ENCODE data around the gene SCFD1. TPM values are rescaled to one million over a fixed set of nuclear protein-coding genes. Genes with fewer than 3 reads are reported as not detected.
"Not testable (repeated sequence)": the region's sequence is repeated elsewhere in the genome, so short reads cannot be mapped to it uniquely, and the experiment has no call there.

Gene SCFD1
- total RNA-seq, 4 donors from 2014 or later = 31.6 to 48.4 (median 42.5) TPM

GRCh38 chr14:30641207-30641606 lies 19.1 kb downstream of the SCFD1 start:
- no peak for TF ChIP-seq EP300 (IDR thresholded peaks at IDR 0.05)
- TF ChIP-seq POLR2AphosphoS5 (IDR thresholded peaks at IDR 0.05) = no peak
- no peak for TF ChIP-seq POLR2A (IDR thresholded peaks at IDR 0.05)
- no peak for TF ChIP-seq CTCF (IDR thresholded peaks at IDR 0.05)

GRCh38 chr14:30644462-30644861 lies 22.3 kb downstream of the SCFD1 start:
- not testable (repeated sequence) for H3K4me1 ChIP-seq, ATAC-seq, H3K27ac ChIP-seq, H3K4me3 ChIP-seq, H3K27me3 ChIP-seq
- 96 to 100% methylated on average over 3 to 5 of the region's 5 CpGs for WGBS, 2 donors (ENCODE audit: low coverage in 1 of 2)
- Histone ChIP-seq H3K36me3 (peaks cover 0 to 77% of the 10 kb centered on the region in 2 donors), H3K9me3 (peaks cover 0 to 20% (median 0%) of the 10 kb centered on the region in 3 donors)

More at GRCh38 chr14:30641207-30641606, 19.1 kb downstream of the SCFD1 start:
- peaks cover 0 to 20% (median 0%) of the 10 kb centered on the region in 3 donors for H3K9me3 ChIP-seq
- no peak overlapping the region for H3K27ac ChIP-seq
- peaks cover 0 to 78% of the 10 kb centered on the region in 2 donors for H3K36me3 ChIP-seq
- no peak overlapping the region for H3K4me3 ChIP-seq
- WGBS, 2 donors (ENCODE audit: low coverage in 1 of 2) = 92 to 100% methylated on average over 1 of the region's 1 CpG
- ATAC-seq = no peak
- H3K4me1 ChIP-seq = no peaks in the 10 kb centered on the region
- H3K27me3 ChIP-seq = no peaks in the 10 kb centered on the region

- Histone ChIP-seq H3K36me3 (peaks cover 0 to 79% of the 10 kb centered on the region in 2 donors), H3K27me3 (no peaks in the 10 kb centered on the region), H3K4me3 (no peak overlapping the region), H3K27ac (no peak overlapping the region), H3K9me3 (peaks cover 0 to 20% (median 0%) of the 10 kb centered on the region in 3 donors), H3K4me1 (no peaks in the 10 kb centered on the region)
- TF ChIP-seq POLR2AphosphoS5 (IDR thresholded peaks at IDR 0.05) (no peak), CTCF (IDR thresholded peaks at IDR 0.05) (no peak), POLR2A (IDR thresholded peaks at IDR 0.05) (no peak), EP300 (IDR thresholded peaks at IDR 0.05) (no peak)
- 94 to 100% methylated on average over 2 of the region's 2 CpGs for WGBS, 2 donors (ENCODE audit: low coverage in 1 of 2)
- no peak for ATAC-seq
Observed at GRCh38 chr14:30645600-30645999, 23.5 kb downstream of the SCFD1 start.

- ATAC-seq = no peak
- 100% methylated on average over 1 of the region's 2 CpGs; no CpG with 5 or more reads in 1 of the 2 donors for WGBS, 2 donors (ENCODE audit: low coverage in 1 of 2)
- no peaks in the 10 kb centered on the region for H3K27me3 ChIP-seq
- H3K4me3 ChIP-seq = no peak overlapping the region
- H3K4me1 ChIP-seq = no peaks in the 10 kb centered on the region
- H3K9me3 ChIP-seq = peaks cover 0 to 20% (median 0%) of the 10 kb centered on the region in 3 donors
- H3K36me3 ChIP-seq = peaks cover 0 to 86% of the 10 kb centered on the region in 2 donors
- no peak overlapping the region for H3K27ac ChIP-seq
- TF ChIP-seq POLR2A (IDR thresholded peaks at IDR 0.05) = no peak
- TF ChIP-seq EP300 (IDR thresholded peaks at IDR 0.05) = no peak
- TF ChIP-seq CTCF (IDR thresholded peaks at IDR 0.05) = no peak
- TF ChIP-seq POLR2AphosphoS5 (IDR thresholded peaks at IDR 0.05) = no peak
Observed at GRCh38 chr14:30648471-30648870, 26.4 kb downstream of the SCFD1 start.

GRCh38 chr14:30651937-30652336 lies 29.8 kb downstream of the SCFD1 start:
- TF ChIP-seq POLR2AphosphoS5 (IDR thresholded peaks at IDR 0.05) = no peak
- TF ChIP-seq EP300 (IDR thresholded peaks at IDR 0.05) = no peak
- no peak for TF ChIP-seq CTCF (IDR thresholded peaks at IDR 0.05)
- no peak for TF ChIP-seq POLR2A (IDR thresholded peaks at IDR 0.05)
- Histone ChIP-seq H3K4me1 (peaks cover 0 to 3% (median 0%) of the 10 kb centered on the region in 3 donors), H3K27me3 (no peaks in the 10 kb centered on the region), H3K4me3 (no peak overlapping the region), H3K9me3 (no peaks in the 10 kb centered on the region), H3K27ac (no peak overlapping the region), H3K36me3 (peaks cover 0 to 85% of the 10 kb centered on the region in 2 donors)
- no peak for ATAC-seq
- 75 to 80% methylated on average over 1 to 6 of the region's 6 CpGs for WGBS, 2 donors (ENCODE audit: low coverage in 1 of 2)

Measured in gastroesophageal sphincter (tissue), 4 donors.